HL-60 (cell line): ENCODE data around the gene MPND.

Experiments
- POLR2AphosphoS5 ChIP-seq: IDR thresholded peaks from 2 replicates; pipeline ENCODE4 v1.6.1; 2012; ENCODE audit warnings: low read depth
- TF ChIP-seq, protein P1 (sequence below): IDR thresholded peaks from one replicate; pipeline ENCODE4 v1.5.1; 2011; ENCODE audit warnings: low read length, control low read depth, inconsistent platforms; ENCODE audit not compliant: insufficient read depth
- TF ChIP-seq, protein P2 (sequence below): IDR thresholded peaks from 2 replicates; pipeline ENCODE4 v1.6.1; 2012; ENCODE audit warnings: low read depth; ENCODE audit not compliant: insufficient replicate concordance

DNA sequence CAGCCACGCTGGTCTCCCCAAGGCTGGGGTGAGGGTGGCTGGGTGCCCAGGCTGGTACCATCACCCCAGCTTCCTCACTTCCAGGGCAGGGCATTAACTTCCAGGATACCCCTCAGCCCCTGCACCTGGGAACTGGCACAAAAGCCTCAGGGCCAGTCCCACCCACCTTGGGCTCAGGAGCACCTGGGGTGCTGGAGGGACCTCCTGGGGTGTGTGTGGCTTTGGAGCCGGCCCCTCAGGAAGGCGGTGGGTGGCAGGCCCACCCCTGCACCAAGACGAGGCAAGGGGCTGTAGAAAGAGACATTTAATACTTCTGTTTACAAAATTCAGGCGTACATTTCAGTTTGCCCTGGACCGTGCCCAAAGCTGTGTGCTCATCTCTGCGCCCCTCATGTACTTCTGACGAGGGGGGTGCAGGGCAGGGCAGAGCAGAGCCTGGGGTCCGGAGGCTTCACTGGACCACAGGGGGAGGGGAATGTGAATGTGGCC is 16.8 kb downstream of the MPND start:
- TF ChIP-seq, protein P1, sequence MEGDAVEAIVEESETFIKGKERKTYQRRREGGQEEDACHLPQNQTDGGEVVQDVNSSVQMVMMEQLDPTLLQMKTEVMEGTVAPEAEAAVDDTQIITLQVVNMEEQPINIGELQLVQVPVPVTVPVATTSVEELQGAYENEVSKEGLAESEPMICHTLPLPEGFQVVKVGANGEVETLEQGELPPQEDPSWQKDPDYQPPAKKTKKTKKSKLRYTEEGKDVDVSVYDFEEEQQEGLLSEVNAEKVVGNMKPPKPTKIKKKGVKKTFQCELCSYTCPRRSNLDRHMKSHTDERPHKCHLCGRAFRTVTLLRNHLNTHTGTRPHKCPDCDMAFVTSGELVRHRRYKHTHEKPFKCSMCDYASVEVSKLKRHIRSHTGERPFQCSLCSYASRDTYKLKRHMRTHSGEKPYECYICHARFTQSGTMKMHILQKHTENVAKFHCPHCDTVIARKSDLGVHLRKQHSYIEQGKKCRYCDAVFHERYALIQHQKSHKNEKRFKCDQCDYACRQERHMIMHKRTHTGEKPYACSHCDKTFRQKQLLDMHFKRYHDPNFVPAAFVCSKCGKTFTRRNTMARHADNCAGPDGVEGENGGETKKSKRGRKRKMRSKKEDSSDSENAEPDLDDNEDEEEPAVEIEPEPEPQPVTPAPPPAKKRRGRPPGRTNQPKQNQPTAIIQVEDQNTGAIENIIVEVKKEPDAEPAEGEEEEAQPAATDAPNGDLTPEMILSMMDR = no peak
- TF ChIP-seq, protein P2, sequence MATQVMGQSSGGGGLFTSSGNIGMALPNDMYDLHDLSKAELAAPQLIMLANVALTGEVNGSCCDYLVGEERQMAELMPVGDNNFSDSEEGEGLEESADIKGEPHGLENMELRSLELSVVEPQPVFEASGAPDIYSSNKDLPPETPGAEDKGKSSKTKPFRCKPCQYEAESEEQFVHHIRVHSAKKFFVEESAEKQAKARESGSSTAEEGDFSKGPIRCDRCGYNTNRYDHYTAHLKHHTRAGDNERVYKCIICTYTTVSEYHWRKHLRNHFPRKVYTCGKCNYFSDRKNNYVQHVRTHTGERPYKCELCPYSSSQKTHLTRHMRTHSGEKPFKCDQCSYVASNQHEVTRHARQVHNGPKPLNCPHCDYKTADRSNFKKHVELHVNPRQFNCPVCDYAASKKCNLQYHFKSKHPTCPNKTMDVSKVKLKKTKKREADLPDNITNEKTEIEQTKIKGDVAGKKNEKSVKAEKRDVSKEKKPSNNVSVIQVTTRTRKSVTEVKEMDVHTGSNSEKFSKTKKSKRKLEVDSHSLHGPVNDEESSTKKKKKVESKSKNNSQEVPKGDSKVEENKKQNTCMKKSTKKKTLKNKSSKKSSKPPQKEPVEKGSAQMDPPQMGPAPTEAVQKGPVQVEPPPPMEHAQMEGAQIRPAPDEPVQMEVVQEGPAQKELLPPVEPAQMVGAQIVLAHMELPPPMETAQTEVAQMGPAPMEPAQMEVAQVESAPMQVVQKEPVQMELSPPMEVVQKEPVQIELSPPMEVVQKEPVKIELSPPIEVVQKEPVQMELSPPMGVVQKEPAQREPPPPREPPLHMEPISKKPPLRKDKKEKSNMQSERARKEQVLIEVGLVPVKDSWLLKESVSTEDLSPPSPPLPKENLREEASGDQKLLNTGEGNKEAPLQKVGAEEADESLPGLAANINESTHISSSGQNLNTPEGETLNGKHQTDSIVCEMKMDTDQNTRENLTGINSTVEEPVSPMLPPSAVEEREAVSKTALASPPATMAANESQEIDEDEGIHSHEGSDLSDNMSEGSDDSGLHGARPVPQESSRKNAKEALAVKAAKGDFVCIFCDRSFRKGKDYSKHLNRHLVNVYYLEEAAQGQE = no peak
- TF ChIP-seq POLR2AphosphoS5 = no peak
